BE2C (cell line): Measurements from ENCODE around the gene SMCHD1.

Source experiments
- DNase-seq: peaks from one replicate; pipeline ENCODE4 v3.0.0-alpha.2; 2020
- H3K27me3 ChIP-seq: fragments of 250-450 bp; sonication (Bioruptor Pico); 2 replicates; pipeline ENCODE4 v1.5.1; 2020; ENCODE audit warnings: mild to moderate bottlenecking
- H3K36me3 ChIP-seq: fragments of 250-450 bp; sonication (Bioruptor Pico); 2 replicates; pipeline ENCODE4 v1.5.1; 2020; ENCODE audit warnings: mild to moderate bottlenecking
- H3K4me1 ChIP-seq: fragments of 250-450 bp; sonication (Bioruptor Pico); 2 replicates; pipeline ENCODE4 v1.5.1; 2020
- H3K4me3 ChIP-seq: 2 replicates; pipeline ENCODE4 v1.5.1; 2011; ENCODE audit warnings: low read depth, low read length
- H3K9me3 ChIP-seq: fragments of 250-450 bp; sonication (Bioruptor Pico); 2 replicates; pipeline ENCODE4 v1.5.1; 2020
- CTCF ChIP-seq: IDR thresholded peaks from 2 replicates; pipeline ENCODE4 v1.5.1; 2012; ENCODE audit warnings: mild to moderate bottlenecking, low read depth, low read length

The SMCHD1 gene

DNA sequence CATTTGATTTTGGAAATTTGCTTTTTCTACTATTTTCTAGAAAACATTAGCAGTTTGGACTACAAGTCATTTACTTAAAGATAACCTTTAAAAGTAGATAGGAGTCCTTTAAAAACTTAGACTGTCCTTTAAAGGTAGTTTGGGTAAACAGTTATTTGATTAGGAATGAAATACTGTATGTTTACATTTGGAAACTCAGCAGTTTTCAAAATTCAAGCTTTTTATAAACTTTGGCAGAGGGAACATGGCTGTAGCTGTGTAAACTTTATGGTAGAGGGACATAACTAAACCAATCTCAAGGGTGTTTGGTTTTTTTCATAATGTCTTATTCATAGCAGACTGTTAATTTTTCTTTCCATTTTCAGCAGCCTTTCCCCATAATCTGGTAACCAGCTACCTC lies 90.7 kb downstream of the SMCHD1 start:
- Histone ChIP-seq H3K4me3 (no peak overlapping the region), H3K4me1 (no peaks in the 10 kb centered on the region), H3K27me3 (no peaks in the 10 kb centered on the region), H3K9me3 (no peaks in the 10 kb centered on the region), H3K36me3 (no peaks in the 10 kb centered on the region; the same call in 1 of the 2 replicates)
- no peak for TF ChIP-seq CTCF
- DNase-seq, result no peak

DNA sequence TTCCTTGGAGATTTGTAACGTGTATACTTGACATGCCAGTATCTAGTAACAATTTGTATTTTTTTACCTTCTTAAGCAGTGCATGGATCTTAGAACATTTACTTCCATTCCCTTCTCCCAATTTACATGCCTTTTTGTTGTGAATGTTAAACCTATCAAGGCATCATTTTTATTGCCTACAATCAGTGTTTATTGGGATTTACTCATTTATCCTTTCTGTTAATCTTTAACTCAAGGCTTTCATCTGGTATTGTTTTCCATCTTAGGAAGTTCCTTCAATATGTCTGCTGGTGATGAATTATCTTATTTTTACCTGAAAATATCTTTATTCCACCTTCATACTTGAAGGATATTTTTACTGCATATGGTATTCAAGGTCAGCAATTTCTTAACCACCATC lies 102.8 kb downstream of the SMCHD1 start:
- Histone ChIP-seq H3K36me3 (no peaks in the 10 kb centered on the region), H3K4me1 (no peaks in the 10 kb centered on the region), H3K9me3 (no peaks in the 10 kb centered on the region), H3K27me3 (no peaks in the 10 kb centered on the region), H3K4me3 (no peak overlapping the region)
- no peak for DNase-seq
- TF ChIP-seq CTCF, result no peak

- DNase-seq, result no peak
- TF ChIP-seq CTCF, result no peak
- Histone ChIP-seq H3K36me3 (no peaks in the 10 kb centered on the region; the same call in 1 of the 2 replicates), H3K27me3 (no peaks in the 10 kb centered on the region), H3K4me1 (no peaks in the 10 kb centered on the region), H3K4me3 (no peak overlapping the region), H3K9me3 (no peaks in the 10 kb centered on the region)
Measured at GRCh38 chr18:2774669-2775068, 119.1 kb downstream of the SMCHD1 start.

DNA sequence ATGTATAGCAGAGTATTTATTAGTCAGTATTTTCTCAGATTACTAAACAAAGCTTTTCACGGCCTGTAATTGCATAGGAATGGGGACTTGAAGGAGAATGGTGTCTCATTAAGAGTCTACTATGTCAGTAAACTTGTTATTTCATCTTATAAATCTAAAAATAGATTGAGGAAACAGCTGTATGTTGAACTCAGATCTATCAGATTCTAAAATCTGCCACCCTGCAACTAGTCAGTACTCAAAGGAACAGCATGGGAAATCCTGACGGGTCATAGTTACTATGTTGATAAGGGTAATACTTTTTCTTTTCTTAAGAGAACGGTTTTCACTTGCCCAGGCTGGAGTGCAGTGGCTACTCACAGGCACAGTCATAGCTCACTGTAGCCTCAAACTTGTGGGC lies 121.1 kb downstream of the SMCHD1 start:
- H3K4me3 ChIP-seq, result no peak overlapping the region
- no peaks in the 10 kb centered on the region for H3K9me3 ChIP-seq
- no peak for TF ChIP-seq CTCF
- H3K4me1 ChIP-seq, result no peaks in the 10 kb centered on the region
- no peaks in the 10 kb centered on the region for H3K27me3 ChIP-seq
- H3K36me3 ChIP-seq, result no peaks in the 10 kb centered on the region; the same call in 1 of the 2 replicates
- no peak for DNase-seq

GRCh38 chr18:2777241-2777640 lies 121.7 kb downstream of the SMCHD1 start:
- Histone ChIP-seq H3K9me3 (no peaks in the 10 kb centered on the region), H3K4me3 (no peak overlapping the region), H3K36me3 (no peaks in the 10 kb centered on the region; the same call in 1 of the 2 replicates), H3K4me1 (no peaks in the 10 kb centered on the region), H3K27me3 (no peaks in the 10 kb centered on the region)
- TF ChIP-seq CTCF, result no peak
- DNase-seq, result no peak

- H3K4me3 ChIP-seq, result no peak overlapping the region
- H3K27me3 ChIP-seq, result no peaks in the 10 kb centered on the region
- TF ChIP-seq CTCF, result no peak
- H3K4me1 ChIP-seq, result no peaks in the 10 kb centered on the region
- no peak for DNase-seq
- H3K9me3 ChIP-seq, result no peaks in the 10 kb centered on the region
- no peaks in the 10 kb centered on the region; the same call in 1 of the 2 replicates for H3K36me3 ChIP-seq
Measured at GRCh38 chr18:2780750-2781149, 125.2 kb downstream of the SMCHD1 start.
